ENCODE results near the gene IPO5.

The IPO5 gene

DNA sequence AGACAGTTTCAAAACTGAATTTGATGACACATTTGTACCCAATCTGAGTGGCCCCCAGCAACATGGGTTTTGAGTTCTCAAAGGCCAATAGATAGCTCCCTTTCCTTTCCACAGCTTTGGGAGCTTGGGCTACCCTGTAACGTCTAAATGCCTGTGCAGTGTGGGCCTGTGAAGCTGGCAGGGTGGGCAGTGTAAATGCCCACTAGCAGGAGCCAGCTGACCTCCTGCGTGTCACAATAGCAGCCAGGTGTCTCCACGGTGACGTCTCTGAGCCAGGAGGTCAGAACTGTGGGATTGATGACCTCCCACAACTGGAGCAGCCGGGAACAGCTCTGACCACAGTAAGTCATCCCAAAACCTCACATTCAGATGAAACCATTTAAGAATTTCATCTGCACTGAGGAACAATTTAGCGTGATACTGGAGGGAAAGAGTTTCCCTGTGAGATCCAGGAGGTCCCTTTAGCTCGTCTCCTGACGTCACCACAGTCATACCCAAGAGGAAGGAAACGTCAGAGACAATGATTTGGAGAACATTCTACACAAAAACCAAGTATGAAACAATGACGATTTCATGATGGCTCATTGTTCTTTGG, at the start of gene IPO5:
Gene IPO5, plus strand, starts transcription at position 300 of the 595 bp plus-strand sequence. CDS start 23,022 bp downstream, outside the sequence.
- no peaks in the 10 kb centered on the region for H3K9me3 ChIP-seq (ENCODE audit: control insufficient read depth in 5 of 5, low read length in 5 of 5)
- no peaks in the 10 kb centered on the region for H3K4me1 ChIP-seq (ENCODE audit: control insufficient read depth in 5 of 5, insufficient read depth in 5 of 5, low read length in 5 of 5)
- H3K4me3 ChIP-seq (ENCODE audit: low read depth in 1 of 5, low read length in 5 of 5), result no peak within 1 kb of the TSS
- no peak within 1 kb of the TSS for H3K9ac ChIP-seq (ENCODE audit: low read length in 5 of 5)
- no peaks in the 10 kb centered on the region for H3K36me3 ChIP-seq (ENCODE audit: control insufficient read depth in 5 of 5, insufficient read depth in 5 of 5, low read length in 5 of 5)
- H3K27ac ChIP-seq (ENCODE audit: low read depth, low read length), result no peak within 1 kb of the TSS
- H3K27me3 ChIP-seq (ENCODE audit: control insufficient read depth in 5 of 5, insufficient read depth in 4 of 5, low read length in 5 of 5), result no peaks in the 10 kb centered on the region

DNA sequence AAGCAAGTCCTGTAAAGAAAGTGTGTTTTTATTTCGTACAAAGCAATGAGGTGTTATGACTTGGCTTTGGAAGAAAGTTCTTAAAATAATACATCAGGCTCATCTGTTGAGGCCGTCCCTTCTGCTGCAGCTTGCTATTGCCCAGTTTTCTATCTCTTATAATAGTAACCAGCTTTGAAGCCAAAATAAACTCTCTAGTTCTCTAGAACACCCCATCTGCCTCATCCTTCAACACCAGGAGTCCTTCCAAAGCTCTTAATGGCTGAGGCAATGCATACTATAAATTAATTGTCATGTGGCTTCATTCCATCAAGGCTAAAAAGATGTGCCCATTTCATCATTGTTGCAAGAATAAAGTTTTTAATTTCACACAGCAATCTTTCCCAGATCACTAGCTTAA, 49.4 kb upstream of the IPO5 start:
- H3K9me3 ChIP-seq (ENCODE audit: control insufficient read depth in 5 of 5, low read length in 5 of 5), result no peaks in the 10 kb centered on the region
- H3K27me3 ChIP-seq (ENCODE audit: control insufficient read depth in 5 of 5, insufficient read depth in 4 of 5, low read length in 5 of 5), result no peaks in the 10 kb centered on the region
- no peaks in the 10 kb centered on the region for H3K36me3 ChIP-seq (ENCODE audit: control insufficient read depth in 5 of 5, insufficient read depth in 5 of 5, low read length in 5 of 5)
- no peak overlapping the region for H3K9ac ChIP-seq (ENCODE audit: low read length in 5 of 5)
- H3K27ac ChIP-seq (ENCODE audit: low read depth, low read length), result no peak overlapping the region
- peaks cover 0 to 15% (median 12%) of the 10 kb centered on the region in 5 donors for H3K4me1 ChIP-seq (ENCODE audit: control insufficient read depth in 5 of 5, insufficient read depth in 5 of 5, low read length in 5 of 5)
- no peak overlapping the region for H3K4me3 ChIP-seq (ENCODE audit: low read depth in 1 of 5, low read length in 5 of 5)

DNA sequence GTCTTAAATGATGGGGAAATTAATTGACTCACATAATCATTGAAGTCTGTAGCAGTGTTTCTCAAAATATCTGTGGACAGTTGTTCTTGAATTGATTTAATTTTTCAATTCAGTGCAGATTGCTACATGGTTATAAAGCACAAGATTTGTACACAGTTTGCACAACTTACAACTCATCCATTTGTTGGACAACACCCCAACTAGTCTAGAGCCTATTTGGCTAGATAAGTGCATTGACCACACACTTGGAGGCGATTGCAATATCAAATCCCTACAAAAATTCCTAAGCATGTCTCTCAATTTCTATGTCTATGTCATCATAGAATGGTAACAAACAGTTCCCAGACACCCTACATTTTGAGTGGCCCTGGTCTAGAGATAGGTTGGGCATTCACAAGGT, 48.0 kb upstream of the IPO5 start:
- Histone ChIP-seq H3K9ac (ENCODE audit: low read length in 5 of 5) (no peak overlapping the region), H3K27me3 (ENCODE audit: control insufficient read depth in 5 of 5, insufficient read depth in 4 of 5, low read length in 5 of 5) (no peaks in the 10 kb centered on the region), H3K9me3 (ENCODE audit: control insufficient read depth in 5 of 5, low read length in 5 of 5) (peaks cover 0 to 3% (median 0%) of the 10 kb centered on the region in 5 donors), H3K4me3 (ENCODE audit: low read depth in 1 of 5, low read length in 5 of 5) (no peak overlapping the region), H3K36me3 (ENCODE audit: control insufficient read depth in 5 of 5, insufficient read depth in 5 of 5, low read length in 5 of 5) (no peaks in the 10 kb centered on the region), H3K27ac (ENCODE audit: low read depth, low read length) (peak overlapping the region; percentile 24), H3K4me1 (ENCODE audit: control insufficient read depth in 5 of 5, insufficient read depth in 5 of 5, low read length in 5 of 5) (peaks cover 0 to 12% (median 8%) of the 10 kb centered on the region in 5 donors)

DNA sequence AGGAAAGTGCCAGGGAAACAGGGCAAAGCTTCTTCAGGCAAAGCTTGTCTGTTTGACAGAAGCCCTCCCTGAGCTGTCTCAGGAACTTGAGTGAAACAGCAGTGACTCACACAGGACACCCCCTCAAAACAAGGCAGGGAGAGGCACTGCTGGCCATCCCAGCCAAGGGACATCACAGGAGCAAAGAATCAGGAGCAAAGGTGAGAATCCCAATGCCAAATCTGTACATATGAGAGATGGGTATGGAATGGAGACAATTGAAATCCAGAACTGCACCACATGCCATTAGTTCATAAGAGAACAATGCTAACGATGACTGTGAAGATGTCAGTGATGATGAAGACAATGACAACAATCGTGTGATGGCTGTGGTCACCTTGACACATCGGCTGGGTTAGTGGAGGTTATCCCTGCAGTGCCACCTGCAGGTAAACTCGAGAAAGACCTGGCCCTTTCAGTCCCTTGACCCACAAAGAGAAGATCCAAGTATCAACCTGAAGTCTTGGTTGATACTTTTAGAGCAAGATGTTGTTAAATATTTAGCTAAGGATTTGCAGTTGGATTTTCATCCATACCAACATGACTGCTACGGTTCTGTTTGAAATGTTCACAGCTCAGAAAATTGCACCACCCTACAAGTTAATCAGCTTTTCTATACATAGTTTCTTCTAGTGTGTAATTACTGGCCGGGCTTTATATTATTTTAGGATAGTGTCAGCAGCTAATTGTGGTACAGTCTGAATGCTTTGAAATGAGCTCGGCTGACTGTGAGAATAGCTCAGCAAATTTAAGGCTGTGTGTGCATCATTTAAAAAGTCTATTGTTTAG, 42.0 kb upstream of the IPO5 start:
- Histone ChIP-seq H3K4me3 (ENCODE audit: low read depth in 1 of 5, low read length in 5 of 5) (no peak overlapping the region), H3K9me3 (ENCODE audit: control insufficient read depth in 5 of 5, low read length in 5 of 5) (peaks cover 0 to 14% (median 11%) of the 10 kb centered on the region in 5 donors), H3K36me3 (ENCODE audit: control insufficient read depth in 5 of 5, insufficient read depth in 5 of 5, low read length in 5 of 5) (no peaks in the 10 kb centered on the region), H3K27ac (ENCODE audit: low read depth, low read length) (no peak overlapping the region), H3K27me3 (ENCODE audit: control insufficient read depth in 5 of 5, insufficient read depth in 4 of 5, low read length in 5 of 5) (no peaks in the 10 kb centered on the region), H3K4me1 (ENCODE audit: control insufficient read depth in 5 of 5, insufficient read depth in 5 of 5, low read length in 5 of 5) (peaks cover 0 to 3% (median 0%) of the 10 kb centered on the region in 5 donors), H3K9ac (ENCODE audit: low read length in 5 of 5) (no peak overlapping the region)

DNA sequence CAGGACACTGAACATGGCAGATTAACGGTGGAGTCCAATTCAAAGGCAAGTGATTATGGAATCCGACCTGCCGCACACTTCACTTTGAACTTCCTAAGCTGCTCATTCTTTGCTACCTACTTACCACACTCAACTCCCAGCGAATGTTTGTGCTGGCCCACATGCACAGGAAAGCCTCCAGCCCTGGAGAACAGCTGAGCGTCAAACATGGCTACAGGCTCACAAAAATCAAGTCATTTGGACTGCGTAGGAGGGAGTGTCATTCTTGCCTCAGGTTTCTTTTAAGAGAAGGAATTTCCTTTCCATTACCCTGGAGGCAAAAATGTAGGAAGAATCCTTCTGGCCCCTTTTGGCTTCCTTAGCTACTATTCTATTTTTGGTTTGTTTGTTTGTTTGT, 41.3 kb upstream of the IPO5 start:
- Histone ChIP-seq H3K36me3 (ENCODE audit: control insufficient read depth in 5 of 5, insufficient read depth in 5 of 5, low read length in 5 of 5) (no peaks in the 10 kb centered on the region), H3K4me3 (ENCODE audit: low read depth in 1 of 5, low read length in 5 of 5) (no peak overlapping the region), H3K9me3 (ENCODE audit: control insufficient read depth in 5 of 5, low read length in 5 of 5) (peaks cover 0 to 14% (median 11%) of the 10 kb centered on the region in 5 donors), H3K4me1 (ENCODE audit: control insufficient read depth in 5 of 5, insufficient read depth in 5 of 5, low read length in 5 of 5) (peaks cover 0 to 3% (median 0%) of the 10 kb centered on the region in 5 donors), H3K27me3 (ENCODE audit: control insufficient read depth in 5 of 5, insufficient read depth in 4 of 5, low read length in 5 of 5) (no peaks in the 10 kb centered on the region), H3K27ac (ENCODE audit: low read depth, low read length) (no peak overlapping the region), H3K9ac (ENCODE audit: low read length in 5 of 5) (no peak overlapping the region)

DNA sequence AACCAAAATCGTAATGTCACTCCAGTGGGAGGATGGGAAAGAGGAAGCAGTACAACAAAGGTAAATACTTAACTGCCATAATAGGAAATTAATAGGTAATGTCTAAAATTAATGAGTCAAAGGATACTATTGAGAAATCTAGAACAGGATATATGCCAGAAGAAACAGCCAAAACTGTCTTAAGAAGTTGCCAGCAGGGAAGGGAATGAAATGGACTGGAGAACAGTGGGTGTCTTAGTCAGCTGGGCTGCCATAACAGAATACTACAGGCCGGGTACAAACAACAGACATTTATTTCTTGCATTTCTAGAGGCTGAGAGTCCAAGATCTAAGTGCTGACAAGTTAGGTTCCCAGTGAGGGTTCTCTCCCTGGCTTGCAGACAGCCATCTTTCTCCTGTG, 40.3 kb upstream of the IPO5 start:
- Histone ChIP-seq H3K4me3 (ENCODE audit: low read depth in 1 of 5, low read length in 5 of 5) (no peak overlapping the region), H3K9ac (ENCODE audit: low read length in 5 of 5) (no peak overlapping the region), H3K27me3 (ENCODE audit: control insufficient read depth in 5 of 5, insufficient read depth in 4 of 5, low read length in 5 of 5) (no peaks in the 10 kb centered on the region), H3K9me3 (ENCODE audit: control insufficient read depth in 5 of 5, low read length in 5 of 5) (peaks cover 0 to 14% (median 11%) of the 10 kb centered on the region in 5 donors), H3K36me3 (ENCODE audit: control insufficient read depth in 5 of 5, insufficient read depth in 5 of 5, low read length in 5 of 5) (no peaks in the 10 kb centered on the region), H3K27ac (ENCODE audit: low read depth, low read length) (no peak overlapping the region), H3K4me1 (ENCODE audit: control insufficient read depth in 5 of 5, insufficient read depth in 5 of 5, low read length in 5 of 5) (peaks cover 0 to 3% (median 0%) of the 10 kb centered on the region in 5 donors)

DNA sequence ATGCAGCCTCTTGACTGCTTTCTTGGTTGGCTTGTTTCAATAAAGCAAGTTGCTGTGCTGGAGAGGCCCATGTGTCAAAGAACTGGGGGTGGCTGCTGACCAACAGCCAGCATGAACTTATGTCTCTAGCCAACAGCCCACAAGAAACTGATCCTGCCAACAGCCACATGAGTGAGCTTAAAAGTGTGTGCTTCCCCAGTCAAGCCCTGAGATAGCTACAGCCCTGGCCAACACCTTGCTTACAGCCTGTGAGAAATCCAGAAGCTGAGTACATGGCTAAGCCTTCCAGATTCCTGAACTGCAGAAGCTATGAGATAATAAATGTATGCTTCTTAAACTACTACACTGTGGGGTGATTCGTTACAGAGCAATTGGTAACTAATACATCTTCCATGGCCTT, 38.9 kb upstream of the IPO5 start:
- Histone ChIP-seq H3K9me3 (ENCODE audit: control insufficient read depth in 5 of 5, low read length in 5 of 5) (peaks cover 0 to 14% (median 11%) of the 10 kb centered on the region in 5 donors), H3K36me3 (ENCODE audit: control insufficient read depth in 5 of 5, insufficient read depth in 5 of 5, low read length in 5 of 5) (no peaks in the 10 kb centered on the region), H3K27me3 (ENCODE audit: control insufficient read depth in 5 of 5, insufficient read depth in 4 of 5, low read length in 5 of 5) (no peaks in the 10 kb centered on the region), H3K9ac (ENCODE audit: low read length in 5 of 5) (no peak overlapping the region), H3K4me1 (ENCODE audit: control insufficient read depth in 5 of 5, insufficient read depth in 5 of 5, low read length in 5 of 5) (peaks cover 0 to 3% (median 0%) of the 10 kb centered on the region in 5 donors), H3K4me3 (ENCODE audit: low read depth in 1 of 5, low read length in 5 of 5) (no peak overlapping the region), H3K27ac (ENCODE audit: low read depth, low read length) (no peak overlapping the region)

DNA sequence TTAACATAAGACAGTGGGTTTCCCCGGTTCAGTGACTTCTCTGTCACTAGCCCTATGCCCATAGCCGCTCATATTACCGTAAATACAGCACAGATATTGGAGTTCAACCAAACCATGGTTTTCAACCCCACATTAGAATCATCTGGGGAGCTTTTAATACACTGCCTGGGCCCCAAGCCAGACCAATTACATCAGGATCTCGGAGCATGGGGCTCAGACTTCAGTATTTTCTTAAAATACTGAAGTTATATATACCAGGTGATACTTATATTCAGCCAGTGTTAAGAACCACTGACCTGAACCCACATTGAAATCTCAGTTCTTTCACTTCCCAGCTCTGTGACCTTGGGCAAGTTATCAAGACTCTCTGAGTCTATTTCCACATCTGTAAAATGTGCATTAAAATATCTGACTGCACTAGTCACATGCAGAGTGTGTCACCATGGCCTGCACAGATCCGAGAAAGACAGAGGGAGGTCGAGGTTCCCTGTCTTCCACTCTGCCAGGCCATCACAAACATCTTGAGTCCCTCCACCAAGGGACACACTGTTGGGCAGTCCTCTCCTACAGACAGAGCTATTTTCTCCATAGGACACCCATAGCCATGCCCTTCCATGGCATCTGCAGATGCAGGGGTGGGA, 32.2 kb upstream of the IPO5 start:
- Histone ChIP-seq H3K27me3 (ENCODE audit: control insufficient read depth in 5 of 5, insufficient read depth in 4 of 5, low read length in 5 of 5) (no peaks in the 10 kb centered on the region), H3K9ac (ENCODE audit: low read length in 5 of 5) (no peak overlapping the region), H3K36me3 (ENCODE audit: control insufficient read depth in 5 of 5, insufficient read depth in 5 of 5, low read length in 5 of 5) (no peaks in the 10 kb centered on the region)

DNA sequence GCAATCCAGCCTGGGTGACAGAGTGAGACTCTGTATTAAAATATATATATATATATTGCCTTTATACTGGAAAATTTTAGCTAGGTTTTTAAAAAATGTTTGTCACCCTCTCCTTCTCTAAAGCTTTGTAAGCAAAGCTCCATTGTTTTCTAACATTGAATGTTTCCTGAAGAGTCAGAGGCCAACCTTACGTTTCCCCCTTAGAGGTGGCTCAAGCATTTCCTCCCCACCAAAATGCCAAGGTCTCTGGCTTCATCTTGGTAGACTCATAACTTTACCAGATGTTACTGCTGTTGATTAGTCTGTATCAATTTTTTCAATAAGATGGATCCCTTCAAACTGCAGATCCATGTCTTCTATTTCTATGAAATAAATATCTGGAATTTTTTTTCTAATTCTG, 25.2 kb upstream of the IPO5 start:
- H3K36me3 ChIP-seq (ENCODE audit: control insufficient read depth in 5 of 5, insufficient read depth in 5 of 5, low read length in 5 of 5), result no peaks in the 10 kb centered on the region
- H3K4me3 ChIP-seq (ENCODE audit: low read depth in 1 of 5, low read length in 5 of 5), result no peak overlapping the region
- peaks cover 0 to 3% (median 0%) of the 10 kb centered on the region in 5 donors for H3K4me1 ChIP-seq (ENCODE audit: control insufficient read depth in 5 of 5, insufficient read depth in 5 of 5, low read length in 5 of 5)
- no peaks in the 10 kb centered on the region for H3K9me3 ChIP-seq (ENCODE audit: control insufficient read depth in 5 of 5, low read length in 5 of 5)
- no peak overlapping the region for H3K27ac ChIP-seq (ENCODE audit: low read depth, low read length)
- no peak overlapping the region for H3K9ac ChIP-seq (ENCODE audit: low read length in 5 of 5)
- no peaks in the 10 kb centered on the region for H3K27me3 ChIP-seq (ENCODE audit: control insufficient read depth in 5 of 5, insufficient read depth in 4 of 5, low read length in 5 of 5)

More for the DNA sequence above, 32.2 kb upstream of the IPO5 start:
- Histone ChIP-seq H3K9me3 (ENCODE audit: control insufficient read depth in 5 of 5, low read length in 5 of 5) (peaks cover 0 to 3% (median 0%) of the 10 kb centered on the region in 5 donors), H3K4me3 (ENCODE audit: low read depth in 1 of 5, low read length in 5 of 5) (no peak overlapping the region), H3K27ac (ENCODE audit: low read depth, low read length) (no peak overlapping the region), H3K4me1 (ENCODE audit: control insufficient read depth in 5 of 5, insufficient read depth in 5 of 5, low read length in 5 of 5) (peaks cover 0 to 11% (median 9%) of the 10 kb centered on the region in 5 donors)

DNA sequence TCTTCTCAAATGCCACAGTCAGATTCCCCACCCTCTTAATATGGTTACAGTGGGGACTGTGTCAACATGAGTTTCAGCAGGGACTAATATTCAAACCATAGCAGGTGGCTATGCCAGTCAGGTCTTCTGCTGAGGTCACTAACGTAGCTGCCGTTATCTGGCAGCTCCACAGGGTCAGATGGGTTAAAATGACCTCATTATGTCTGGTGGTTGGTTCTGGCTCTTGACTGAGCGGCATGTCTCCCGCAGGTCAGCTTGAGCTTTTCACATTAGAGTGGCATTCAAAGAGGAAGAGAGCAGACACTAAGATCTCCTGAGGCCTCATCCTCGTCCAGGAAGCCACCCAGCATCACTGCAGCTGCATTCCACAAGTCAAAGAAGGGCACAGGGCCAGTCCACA, 21.4 kb upstream of the IPO5 start:
- Histone ChIP-seq H3K4me3 (ENCODE audit: low read depth in 1 of 5, low read length in 5 of 5) (no peak overlapping the region), H3K27me3 (ENCODE audit: control insufficient read depth in 5 of 5, insufficient read depth in 4 of 5, low read length in 5 of 5) (no peaks in the 10 kb centered on the region), H3K9ac (ENCODE audit: low read length in 5 of 5) (no peak overlapping the region), H3K4me1 (ENCODE audit: control insufficient read depth in 5 of 5, insufficient read depth in 5 of 5, low read length in 5 of 5) (peaks cover 0 to 3% (median 0%) of the 10 kb centered on the region in 5 donors), H3K27ac (ENCODE audit: low read depth, low read length) (no peak overlapping the region), H3K36me3 (ENCODE audit: control insufficient read depth in 5 of 5, insufficient read depth in 5 of 5, low read length in 5 of 5) (no peaks in the 10 kb centered on the region), H3K9me3 (ENCODE audit: control insufficient read depth in 5 of 5, low read length in 5 of 5) (no peaks in the 10 kb centered on the region)

Data from subcutaneous abdominal adipose tissue (tissue), 5 donors.